ENCODE data around the gene SRSF5.

DNA sequence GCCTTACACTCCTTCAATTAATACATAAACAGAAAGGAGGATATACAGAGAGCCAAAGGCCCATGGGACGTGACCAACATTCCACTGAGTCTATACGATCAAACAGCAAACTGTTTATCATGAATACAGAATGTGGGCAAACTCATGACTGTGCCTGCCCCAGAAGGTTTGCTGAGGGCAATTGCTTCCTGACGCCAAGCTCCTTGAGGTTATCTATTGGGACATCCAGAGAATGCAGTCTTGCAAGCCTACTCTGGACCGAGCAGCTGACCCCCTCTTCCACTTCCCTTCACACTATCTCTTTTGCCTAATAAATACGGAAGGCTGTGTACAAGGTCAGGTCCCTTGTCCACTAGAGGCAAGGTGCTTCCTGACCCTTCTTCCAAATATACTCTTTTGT, 48.6 kb downstream of the SRSF5 start:
- TF ChIP-seq CREB1 (IDR thresholded peaks at IDR 0.05; ENCODE audit: low read depth) (no peak), TEAD4 (IDR thresholded peaks at IDR 0.05) (no peak), FOXM1 (IDR thresholded peaks at IDR 0.05; ENCODE audit: borderline replicate concordance, low read depth) (no peak), RAD21 (IDR thresholded peaks at IDR 0.05; ENCODE audit: low read depth) (no peak), YY1 (IDR thresholded peaks at IDR 0.05; ENCODE audit: low read depth) (no peak), CEBPB (IDR thresholded peaks at IDR 0.05) (no peak), EP300 (IDR thresholded peaks at IDR 0.05; ENCODE audit: borderline replicate concordance) (no peak)
